Nephron (organoid): ENCODE measurements around the gene ZNF580.

Source experiments
- H3K27ac Mint-ChIP-seq, 3 experiments: 2 replicates each; pipeline ENCODE4 v1.8.0; 2020; ENCODE audit warnings: mixed read lengths in 3 of 3, mild to moderate bottlenecking in 2 of 3, moderate library complexity in 1 of 3
- H3K27me3 Mint-ChIP-seq: 2 replicates; pipeline ENCODE4 v1.8.0; 2021; ENCODE audit warnings: low read depth, mild to moderate bottlenecking, moderate library complexity, mixed read lengths
- H3K36me3 Mint-ChIP-seq: 2 replicates; pipeline ENCODE4 v1.8.0; 2020; ENCODE audit warnings: low read depth, mixed read lengths
- H3K4me1 Mint-ChIP-seq: 2 replicates; pipeline ENCODE4 v1.8.0; 2020; ENCODE audit warnings: mixed read lengths
- H3K4me3 Mint-ChIP-seq, 3 experiments: 2 replicates each; pipeline ENCODE4 v1.8.0; 2020; ENCODE audit warnings: mild to moderate bottlenecking in 3 of 3, mixed read lengths in 3 of 3, moderate library complexity in 2 of 3
- H3K9me3 Mint-ChIP-seq: 2 replicates; pipeline ENCODE4 v1.8.0; 2020; ENCODE audit warnings: mixed read lengths
- CTCF ChIP-seq, 3 experiments: fragments of 200-600 bp; sonication (generic); IDR thresholded peaks; one replicate each; pipeline ENCODE4 v1.5.0; 2021; ENCODE audit warnings: antibody characterized with exemption in 3 of 3; ENCODE audit not compliant: unreplicated experiment in 3 of 3

Gene ZNF580

GRCh38 chr19:55651236-55651635 is 10.4 kb downstream of the ZNF580 start:
- no peaks in the 10 kb centered on the region for H3K9me3 Mint-ChIP-seq
- peak overlapping the region; percentile 59 to 87 (median 83) for H3K4me3 Mint-ChIP-seq
- H3K27ac Mint-ChIP-seq, result peak overlapping the region in 2 of 3 experiments; percentile 70 to 74
- no peak for TF ChIP-seq CTCF (IDR thresholded peaks at IDR 0.05; ENCODE audit: unreplicated experiment in 3 of 3)
- peaks cover 18% of the 10 kb centered on the region for H3K36me3 Mint-ChIP-seq
- H3K4me1 Mint-ChIP-seq, result peaks cover 34% of the 10 kb centered on the region
- H3K27me3 Mint-ChIP-seq, result no peaks in the 10 kb centered on the region

DNA sequence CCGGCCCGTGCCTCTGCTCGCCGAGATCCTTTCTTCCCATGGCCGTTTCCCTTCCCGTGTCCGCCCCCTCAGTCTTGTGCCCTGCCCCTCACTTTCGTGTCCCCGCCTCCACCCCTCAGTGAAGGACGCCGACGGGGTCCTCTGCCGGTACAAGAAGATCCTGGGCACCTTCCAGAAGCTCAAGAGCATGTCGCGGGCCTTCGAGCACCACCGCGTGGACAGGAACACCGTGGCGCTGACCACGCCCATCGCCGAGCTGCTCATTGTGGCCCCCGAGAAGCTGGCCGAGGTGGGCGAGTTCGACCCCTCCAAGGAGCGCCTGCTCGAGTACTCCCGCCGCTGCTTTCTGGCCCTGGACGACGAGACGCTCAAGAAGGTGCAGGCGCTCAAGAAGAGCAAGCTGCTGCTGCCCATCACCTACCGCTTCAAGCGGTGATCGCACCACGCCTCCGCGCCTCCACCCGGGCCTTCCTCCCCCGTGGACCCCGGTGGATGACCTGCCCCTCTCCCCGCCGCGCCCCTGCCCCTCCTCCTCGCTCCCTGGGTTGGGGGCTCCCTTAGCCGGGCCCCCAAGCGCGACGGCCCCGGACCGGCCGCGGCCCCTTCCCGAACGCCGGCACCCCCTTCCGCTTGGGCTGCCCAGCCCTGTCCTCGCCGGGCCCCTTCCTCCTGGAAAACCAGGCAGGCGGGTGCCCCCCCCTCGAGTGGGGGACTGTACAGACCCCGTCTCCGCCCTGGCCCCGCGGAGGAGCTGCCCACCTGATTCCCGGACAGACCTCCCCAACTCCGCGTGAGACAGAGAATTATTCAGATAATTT is 11.7 kb downstream of the ZNF580 start:
- Mint-ChIP-seq H3K36me3 (peaks cover 11% of the 10 kb centered on the region), H3K27ac (no peak overlapping the region), H3K9me3 (no peaks in the 10 kb centered on the region), H3K4me3 (peak overlapping the region; percentile 24 to 44 (median 41)), H3K4me1 (peaks cover 39% of the 10 kb centered on the region), H3K27me3 (no peaks in the 10 kb centered on the region)
- TF ChIP-seq CTCF (IDR thresholded peaks at IDR 0.05; ENCODE audit: unreplicated experiment in 3 of 3), result no peak

- TF ChIP-seq CTCF (IDR thresholded peaks at IDR 0.05; ENCODE audit: unreplicated experiment in 3 of 3), result peak; percentile 99 to 100 (median 100)
- Mint-ChIP-seq H3K9me3 (no peaks in the 10 kb centered on the region), H3K27ac (peak overlapping the region; percentile 98 to 99 (median 99))
Observed at GRCh38 chr19:55653651-55654322, 13.0 kb downstream of the ZNF580 start.

GRCh38 chr19:55654323-55654867 is 13.6 kb downstream of the ZNF580 start:
- no peak for TF ChIP-seq CTCF (IDR thresholded peaks at IDR 0.05; ENCODE audit: unreplicated experiment in 3 of 3)
- H3K4me3 Mint-ChIP-seq, result peak overlapping the region; percentile 91 to 93 (median 92)
- H3K4me1 Mint-ChIP-seq, result peaks cover 42% of the 10 kb centered on the region
- H3K36me3 Mint-ChIP-seq, result peaks cover 18% of the 10 kb centered on the region
- H3K27me3 Mint-ChIP-seq, result peaks cover 1% of the 10 kb centered on the region
- H3K27ac Mint-ChIP-seq, result peak overlapping the region; percentile 98 to 99 (median 99)
- no peaks in the 10 kb centered on the region for H3K9me3 Mint-ChIP-seq

More at GRCh38 chr19:55653651-55654322, 13.0 kb downstream of the ZNF580 start:
- Mint-ChIP-seq H3K27me3 (no peaks in the 10 kb centered on the region), H3K4me1 (peaks cover 40% of the 10 kb centered on the region), H3K4me3 (peak overlapping the region; percentile 91 to 93 (median 92)), H3K36me3 (peaks cover 16% of the 10 kb centered on the region)

GRCh38 chr19:55654868-55655647 is 14.3 kb downstream of the ZNF580 start, which contains the start of gene U2AF2:
U2AF2 (plus strand) TSS chr19:55655035; CDS start chr19:55655105, 70 bp downstream.
- Mint-ChIP-seq H3K27me3 (peaks cover 5% of the 10 kb centered on the region), H3K4me1 (peaks cover 41% of the 10 kb centered on the region), H3K4me3 (peak within 1 kb of the TSS; percentile 91 to 93 (median 92)), H3K36me3 (peaks cover 21% of the 10 kb centered on the region), H3K27ac (peak within 1 kb of the TSS; percentile 98 to 99 (median 99)), H3K9me3 (no peaks in the 10 kb centered on the region)
- no peak for TF ChIP-seq CTCF (IDR thresholded peaks at IDR 0.05; ENCODE audit: unreplicated experiment in 3 of 3)
